ENCODE data around the gene MCMBP.

Gene MCMBP

DNA sequence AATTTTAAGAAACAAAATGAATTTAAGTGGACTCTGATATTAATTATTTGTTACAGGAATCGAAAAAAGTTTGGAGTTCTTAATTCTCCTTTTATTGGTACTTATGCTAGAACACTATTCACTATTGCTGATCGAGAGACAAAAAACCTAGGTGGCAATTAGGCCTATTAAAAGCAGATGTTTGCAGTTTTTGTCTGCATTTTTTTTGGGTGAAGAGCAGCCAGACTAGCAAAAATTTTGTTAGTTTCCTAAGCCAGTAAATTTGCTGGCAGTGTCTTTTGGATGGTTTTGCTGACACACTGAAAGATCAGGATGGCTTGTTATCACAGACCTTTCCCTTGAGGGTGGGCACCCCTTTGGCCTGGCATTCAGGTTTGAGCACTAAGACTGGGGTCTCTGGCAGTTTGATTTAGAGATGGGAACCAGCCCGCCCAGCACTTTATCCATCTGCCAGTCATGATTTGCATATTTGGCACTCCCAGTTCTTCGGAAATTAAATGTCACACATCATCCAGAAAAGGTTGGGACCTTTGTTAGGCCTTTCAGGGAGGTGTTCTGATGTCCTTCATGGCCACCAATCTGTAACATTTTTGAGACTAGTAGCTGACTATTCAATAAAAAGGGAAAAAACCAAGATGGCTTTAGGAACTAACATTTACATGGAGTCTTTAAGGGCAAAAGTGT, 89.5 kb downstream of the MCMBP start:
- DNase-seq: no peak

- no peak for DNase-seq
Observed at GRCh38 chr10:119781498-119781897, 91.1 kb downstream of the MCMBP start.

GRCh38 chr10:119780879-119781480, 91.7 kb downstream of the MCMBP start:
- DNase-seq: no peak

Data from SHP77 (cell line).